AG10803 (cell line): ENCODE results near the gene DUSP19.

Experiments used
- DNase-seq: peaks from one replicate; pipeline ENCODE4 v3.0.0; 2010; ENCODE audit warnings: low read depth
- H3K4me3 ChIP-seq: 2 replicates; pipeline ENCODE4 v1.5.1; 2011; ENCODE audit warnings: mild to moderate bottlenecking, low read length, control low read depth
- CTCF ChIP-seq: conservative IDR thresholded peaks from 2 replicates; pipeline ENCODE4 v1.5.1; 2011; ENCODE audit warnings: mild to moderate bottlenecking, low read length, control low read depth, inconsistent platforms

DUSP19 gene

GRCh38 chr2:183070942-183071844, 7.4 kb upstream of the DUSP19 start:
- TF ChIP-seq CTCF = peak; percentile 71
- DNase-seq = peak; percentile 52
- no peak overlapping the region for H3K4me3 ChIP-seq

GRCh38 chr2:183072177-183072576, 6.4 kb upstream of the DUSP19 start:
- no peak for TF ChIP-seq CTCF
- H3K4me3 ChIP-seq = no peak overlapping the region
- DNase-seq = no peak

GRCh38 chr2:183078163-183078463, 434 bp upstream of the DUSP19 start:
- no peak for TF ChIP-seq CTCF
- H3K4me3 ChIP-seq = peak overlapping the region; percentile 90
- peak; percentile 7 for DNase-seq

- TF ChIP-seq CTCF = no peak
- peak overlapping the region; percentile 90 for H3K4me3 ChIP-seq
- DNase-seq = peak; percentile 24
Measured at GRCh38 chr2:183079139-183079775, 710 bp downstream of the DUSP19 start.

- TF ChIP-seq CTCF = no peak
- H3K4me3 ChIP-seq = no peak overlapping the region
- peak; percentile 6 for DNase-seq
Measured at GRCh38 chr2:183081911-183082310, 3.4 kb downstream of the DUSP19 start.

- no peak for DNase-seq
- H3K4me3 ChIP-seq = no peak overlapping the region
- no peak for TF ChIP-seq CTCF
Measured at GRCh38 chr2:183088061-183088460, 9.5 kb downstream of the DUSP19 start.
